Thoracic aorta (tissue), 2 donors: Measurements from ENCODE around the gene XPNPEP1. TPM values are rescaled to one million over a fixed set of nuclear protein-coding genes. Genes with fewer than 3 reads are reported as not detected.

Experiments
- ATAC-seq: fragments of 150-250 bp; one replicate; pipeline ENCODE4 v1.8.0; 2017; ENCODE audit warnings: low read depth; ENCODE audit not compliant: insufficient number of reproducible peaks, low FRiP score
- DNase-seq: peaks from one replicate; pipeline ENCODE4 v3.0.0-alpha.2; 2020; ENCODE audit warnings: low spot score
- H3K27ac ChIP-seq, 2 donors: fragments of 200-600 bp; sonication (generic); 1 replicate in 1 of 2; 2 replicates in 1 of 2; pipeline ENCODE4 v1.5.1; 2016; ENCODE audit warnings: mild to moderate bottlenecking in 2 of 2, moderate library complexity in 2 of 2
- H3K27me3 ChIP-seq: fragments of 200-600 bp; sonication (generic); replicated peaks from 2 replicates; pipeline ENCODE4 v1.6.0; 2016; ENCODE audit warnings: mild to moderate bottlenecking; ENCODE audit not compliant: insufficient read depth
- H3K36me3 ChIP-seq: fragments of 200-600 bp; sonication (generic); one replicate; pipeline ENCODE4 v1.5.1; 2016
- H3K4me1 ChIP-seq, 2 donors: fragments of 200-600 bp; sonication (generic); 1 replicate in 1 of 2; 2 replicates in 1 of 2; pipeline versions ENCODE4 v1.5.1 to v1.6.0; 2016; ENCODE audit warnings: low read depth in 2 of 2, mild to moderate bottlenecking in 1 of 2; ENCODE audit not compliant: control insufficient read depth in 1 of 2
- H3K4me3 ChIP-seq: fragments of 200-600 bp; sonication (generic); 2 replicates; pipeline ENCODE4 v1.5.1; 2016; ENCODE audit warnings: mild to moderate bottlenecking
- H3K9me3 ChIP-seq: fragments of 200-600 bp; sonication (generic); 2 replicates; pipeline ENCODE4 v1.5.1; 2016
- total RNA-seq, 2 donors: library from RNA; depleted of rRNA; stranded (reverse); fragments of >200 nt; gene quantifications; one replicate each; pipeline versions ENCODE4 v1.1.0 to v1.2.3, GENCODE V29; 2016
- TF ChIP-seq, protein P1 (sequence below): fragments of 200-600 bp; sonication (generic); IDR thresholded peaks from one replicate; pipeline ENCODE4 v1.5.1; 2019; ENCODE audit warnings: antibody characterized with exemption

The XPNPEP1 gene
- total RNA-seq, 2 donors from 2014 or later = 36.0 to 86.0 TPM

- H3K4me3 ChIP-seq = no peak overlapping the region
- no peaks in the 10 kb centered on the region for H3K27me3 ChIP-seq
- H3K36me3 ChIP-seq = no peaks in the 10 kb centered on the region
- TF ChIP-seq, protein P1, sequence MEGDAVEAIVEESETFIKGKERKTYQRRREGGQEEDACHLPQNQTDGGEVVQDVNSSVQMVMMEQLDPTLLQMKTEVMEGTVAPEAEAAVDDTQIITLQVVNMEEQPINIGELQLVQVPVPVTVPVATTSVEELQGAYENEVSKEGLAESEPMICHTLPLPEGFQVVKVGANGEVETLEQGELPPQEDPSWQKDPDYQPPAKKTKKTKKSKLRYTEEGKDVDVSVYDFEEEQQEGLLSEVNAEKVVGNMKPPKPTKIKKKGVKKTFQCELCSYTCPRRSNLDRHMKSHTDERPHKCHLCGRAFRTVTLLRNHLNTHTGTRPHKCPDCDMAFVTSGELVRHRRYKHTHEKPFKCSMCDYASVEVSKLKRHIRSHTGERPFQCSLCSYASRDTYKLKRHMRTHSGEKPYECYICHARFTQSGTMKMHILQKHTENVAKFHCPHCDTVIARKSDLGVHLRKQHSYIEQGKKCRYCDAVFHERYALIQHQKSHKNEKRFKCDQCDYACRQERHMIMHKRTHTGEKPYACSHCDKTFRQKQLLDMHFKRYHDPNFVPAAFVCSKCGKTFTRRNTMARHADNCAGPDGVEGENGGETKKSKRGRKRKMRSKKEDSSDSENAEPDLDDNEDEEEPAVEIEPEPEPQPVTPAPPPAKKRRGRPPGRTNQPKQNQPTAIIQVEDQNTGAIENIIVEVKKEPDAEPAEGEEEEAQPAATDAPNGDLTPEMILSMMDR = no peak
- DNase-seq (no peak), ATAC-seq (no peak)
- H3K4me1 ChIP-seq = peaks cover 1 to 4% of the 10 kb centered on the region in 2 donors
- no peaks in the 10 kb centered on the region for H3K9me3 ChIP-seq
- no peak overlapping the region for H3K27ac ChIP-seq
Observed at GRCh38 chr10:109940117-109940516, 16.8 kb upstream of the XPNPEP1 start.

GRCh38 chr10:109939315-109939961 lies 16.1 kb upstream of the XPNPEP1 start:
- no peaks in the 10 kb centered on the region for H3K9me3 ChIP-seq
- ATAC-seq (no peak), DNase-seq (no peak)
- TF ChIP-seq, protein P1 = no peak
- no peaks in the 10 kb centered on the region for H3K36me3 ChIP-seq
- H3K4me1 ChIP-seq = peaks cover 5 to 10% of the 10 kb centered on the region in 2 donors
- no peak overlapping the region for H3K4me3 ChIP-seq
- H3K27me3 ChIP-seq = no peaks in the 10 kb centered on the region
- no peak overlapping the region for H3K27ac ChIP-seq

- H3K27me3 ChIP-seq = no peaks in the 10 kb centered on the region
- DNase-seq (no peak), ATAC-seq (no peak)
- no peak overlapping the region for H3K27ac ChIP-seq
- no peaks in the 10 kb centered on the region for H3K36me3 ChIP-seq
- TF ChIP-seq, protein P1 = no peak
- H3K4me3 ChIP-seq = no peak overlapping the region
- peaks cover 9 to 24% of the 10 kb centered on the region in 2 donors for H3K4me1 ChIP-seq
- H3K9me3 ChIP-seq = no peaks in the 10 kb centered on the region
Observed at GRCh38 chr10:109937460-109938065, 14.3 kb upstream of the XPNPEP1 start.

GRCh38 chr10:109934958-109935793 lies 11.9 kb upstream of the XPNPEP1 start:
- DNase-seq = no peak
- no peaks in the 10 kb centered on the region for H3K36me3 ChIP-seq
- peak overlapping the region in 1 of 2 donors; percentile 31 for H3K27ac ChIP-seq
- H3K4me3 ChIP-seq = no peak overlapping the region
- no peaks in the 10 kb centered on the region for H3K27me3 ChIP-seq
- no peaks in the 10 kb centered on the region for H3K9me3 ChIP-seq
- TF ChIP-seq, protein P1 = no peak
- ATAC-seq = peak; percentile 50
- H3K4me1 ChIP-seq = peaks cover 12 to 34% of the 10 kb centered on the region in 2 donors

DNA sequence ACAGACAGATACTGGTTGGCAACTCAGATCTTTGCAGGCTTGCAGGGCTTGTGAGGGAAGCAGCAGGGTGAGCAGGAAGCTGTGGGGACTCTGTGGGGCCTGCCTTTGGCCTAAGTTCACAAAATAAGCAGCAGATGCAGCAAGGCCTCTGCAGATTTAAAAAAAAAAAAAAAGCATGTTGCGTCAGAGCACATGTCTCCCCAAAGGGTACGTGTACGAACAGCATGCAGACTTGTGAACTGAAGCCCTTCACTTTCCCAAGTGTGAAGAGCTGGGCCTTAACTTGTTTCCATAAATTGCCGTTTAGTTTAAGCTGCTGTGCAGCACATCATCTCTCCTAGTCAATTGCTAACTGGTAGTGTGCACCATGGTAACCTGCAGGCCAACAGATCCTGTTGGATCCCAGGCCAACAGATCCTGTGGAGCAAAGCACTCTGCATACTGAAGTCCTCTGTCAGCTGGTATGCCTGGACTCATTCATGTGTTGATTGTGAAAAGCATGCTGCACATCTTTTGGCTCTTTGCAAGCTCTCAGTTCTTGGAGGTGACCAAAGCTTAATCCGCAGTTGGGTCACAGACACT lies 10.8 kb upstream of the XPNPEP1 start:
- H3K9me3 ChIP-seq = no peaks in the 10 kb centered on the region
- no peak overlapping the region for H3K27ac ChIP-seq
- no peak overlapping the region for H3K4me3 ChIP-seq
- no peaks in the 10 kb centered on the region for H3K27me3 ChIP-seq
- peaks cover 12 to 34% of the 10 kb centered on the region in 2 donors for H3K4me1 ChIP-seq
- H3K36me3 ChIP-seq = no peaks in the 10 kb centered on the region
- TF ChIP-seq, protein P1 = no peak
- DNase-seq (no peak), ATAC-seq (no peak)
